SHP77 (cell line): ENCODE data around the gene KLHL35.
"Not testable (repeated sequence)": the region's sequence is repeated elsewhere in the genome, so short reads cannot be mapped to it uniquely, and the experiment has no call there.

Source experiments
- DNase-seq, 2 experiments: peaks; one replicate each; lab custom pipeline; 2025; lab: John Stamatoyannopoulos, UW

KLHL35 gene

GRCh38 chr11:75425422-75425821 lies 7.6 kb downstream of the KLHL35 start:
- no peak for DNase-seq

GRCh38 chr11:75424396-75424795 lies 8.6 kb downstream of the KLHL35 start:
- DNase-seq, result no peak

- no peak for DNase-seq
These were observed 9.3 kb downstream of the KLHL35 start for GRCh38 chr11:75423721-75424120.

- DNase-seq, result peak; percentile 73 to 80
These were observed 10.5 kb downstream of the KLHL35 start for GRCh38 chr11:75422248-75423231.

DNA sequence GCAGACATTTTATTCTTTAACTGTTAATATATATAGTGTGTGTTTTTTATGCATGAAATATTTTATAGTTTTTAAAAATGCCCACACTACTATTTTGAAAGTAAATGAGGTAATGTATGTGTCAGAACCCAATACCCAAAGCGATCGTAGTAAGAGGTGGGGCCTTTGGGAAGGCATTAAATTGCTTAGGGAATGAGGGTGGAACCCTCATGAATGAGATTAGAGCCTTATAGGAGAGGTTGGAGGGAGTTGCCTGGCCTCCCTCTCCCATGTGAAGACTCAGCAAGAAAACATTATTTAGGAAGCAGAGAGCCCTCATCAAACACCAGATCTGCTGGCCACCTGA lies 11.1 kb downstream of the KLHL35 start:
- DNase-seq, result peak in 1 of 2 experiments; percentile 59

DNA sequence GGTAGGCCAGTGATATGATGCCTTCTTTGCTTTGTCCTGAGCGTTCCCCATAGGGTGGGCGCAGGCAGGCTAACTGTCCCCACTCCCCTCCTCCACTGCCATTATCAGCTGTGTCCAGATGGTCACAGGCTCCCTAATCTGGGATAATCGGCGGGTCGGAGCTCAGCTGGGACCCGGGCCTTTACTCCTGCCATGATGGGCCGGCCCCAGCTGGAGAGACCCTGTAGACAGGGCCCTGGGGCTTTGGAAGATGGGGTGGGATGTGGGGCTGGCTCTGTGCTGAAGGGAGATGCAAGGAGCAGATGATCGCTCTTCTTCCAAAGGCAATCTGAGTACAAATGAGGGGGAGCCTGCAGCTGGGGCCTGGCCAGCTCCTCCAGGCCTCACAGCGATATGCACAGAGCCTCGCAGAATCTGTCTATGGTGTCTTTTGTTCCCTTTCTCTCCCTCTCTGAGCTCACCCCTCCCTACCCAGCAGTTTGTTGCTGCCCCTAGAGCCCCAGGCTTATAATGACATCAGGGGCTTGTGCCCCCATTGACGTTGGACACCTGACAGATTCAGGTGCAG lies 11.9 kb downstream of the KLHL35 start:
- no peak for DNase-seq

- DNase-seq, result no peak
These were observed 12.6 kb downstream of the KLHL35 start for GRCh38 chr11:75420224-75421034.

DNA sequence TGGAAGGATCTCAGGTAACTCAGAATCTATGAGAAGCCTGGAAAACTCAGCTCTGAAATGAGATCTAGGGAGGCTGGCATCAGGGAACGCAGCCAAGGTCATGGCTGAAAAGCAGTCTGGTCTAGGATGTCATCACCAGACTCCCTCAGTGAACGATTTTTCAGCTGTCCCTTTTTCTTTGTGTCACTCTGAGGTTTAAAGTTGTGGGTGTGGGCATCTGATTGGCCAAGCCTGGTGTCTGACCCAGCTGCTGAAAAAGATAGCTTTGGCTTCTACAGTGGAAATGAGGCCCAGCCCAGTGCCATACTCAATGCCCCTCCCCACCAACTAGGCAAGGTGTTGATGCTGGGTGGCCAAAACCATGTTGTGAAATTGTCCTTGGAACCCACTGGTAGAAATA lies 19.1 kb downstream of the KLHL35 start:
- DNase-seq, result no peak

- not testable (repeated sequence) for DNase-seq
These were observed 19.9 kb downstream of the KLHL35 start for GRCh38 chr11:75413146-75413545.

- DNase-seq, result not testable (repeated sequence)
These were observed 23.0 kb downstream of the KLHL35 start for GRCh38 chr11:75409971-75410370.

DNA sequence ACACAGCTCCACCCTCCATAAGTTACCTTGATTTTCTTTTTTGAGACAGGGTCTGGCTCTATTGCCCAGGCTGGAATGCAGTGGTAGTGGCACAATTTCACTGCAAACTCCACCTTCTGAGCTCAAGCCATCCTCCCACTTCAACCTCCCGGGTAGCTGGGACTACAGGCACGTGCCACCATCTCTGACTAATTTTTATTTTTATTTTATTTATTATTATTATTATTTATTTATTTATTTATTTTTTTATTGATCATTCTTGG lies 24.1 kb downstream of the KLHL35 start:
- DNase-seq, result no peak

DNA sequence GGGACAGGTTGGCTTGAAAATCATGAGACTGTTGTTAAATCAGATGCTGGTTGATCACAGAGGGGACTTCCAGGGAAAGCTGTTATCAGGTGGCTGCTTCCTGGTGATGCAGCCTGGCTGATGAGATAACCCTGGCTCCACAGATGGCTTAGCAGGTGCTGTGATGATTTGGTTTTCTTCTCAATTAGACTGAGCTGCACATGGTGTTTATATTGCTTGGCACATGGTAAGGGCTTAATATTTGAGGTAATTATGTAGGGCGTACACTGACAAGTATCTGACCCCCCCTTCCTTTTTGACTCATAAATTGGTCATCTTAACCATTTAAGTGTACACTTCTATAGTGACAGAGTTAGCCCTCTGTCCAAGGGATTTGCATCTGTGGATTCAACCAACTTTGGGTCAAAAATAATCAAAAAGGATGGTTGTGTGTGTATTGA lies 26.6 kb downstream of the KLHL35 start:
- DNase-seq, result no peak

- DNase-seq, result no peak
These were observed 28.9 kb downstream of the KLHL35 start for GRCh38 chr11:75403983-75404658.

- DNase-seq, result no peak
These were observed 30.0 kb downstream of the KLHL35 start for GRCh38 chr11:75403037-75403436.

GRCh38 chr11:75402002-75402773 lies 30.8 kb downstream of the KLHL35 start:
- DNase-seq, result no peak

DNA sequence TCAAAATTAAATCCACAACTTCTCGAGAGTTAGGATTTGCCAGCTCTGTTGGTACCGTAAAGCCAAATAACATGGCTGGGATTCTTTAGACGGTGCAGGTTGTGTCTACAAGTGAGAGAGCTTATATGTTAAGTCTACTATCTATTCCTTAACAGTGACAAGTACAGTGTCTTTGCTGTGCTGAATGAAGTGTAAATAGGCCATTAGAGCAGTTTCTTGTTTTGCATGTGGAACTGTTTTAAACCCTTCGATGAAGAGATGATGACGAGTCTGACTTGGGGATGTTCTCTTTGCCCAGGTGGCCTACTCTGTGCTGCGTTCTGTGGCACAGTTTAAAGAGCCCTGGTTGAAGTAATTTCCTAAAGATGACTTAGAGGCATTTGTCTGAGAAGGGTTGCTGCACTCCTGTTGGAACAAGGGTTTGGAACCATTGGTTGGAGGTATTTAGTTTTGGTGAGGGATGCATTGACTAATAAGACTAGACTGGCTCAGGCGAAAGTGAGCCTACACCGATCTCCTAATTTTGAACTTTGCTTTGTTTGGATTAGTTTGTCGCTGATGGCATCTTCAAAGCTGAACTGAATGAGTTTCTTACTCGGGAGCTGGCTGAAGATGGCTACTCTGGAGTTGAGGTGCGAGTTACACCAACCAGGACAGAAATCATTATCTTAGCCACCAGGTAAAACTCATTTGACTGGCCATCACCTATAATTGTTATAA lies 32.7 kb downstream of the KLHL35 start:
- DNase-seq, result no peak

DNA sequence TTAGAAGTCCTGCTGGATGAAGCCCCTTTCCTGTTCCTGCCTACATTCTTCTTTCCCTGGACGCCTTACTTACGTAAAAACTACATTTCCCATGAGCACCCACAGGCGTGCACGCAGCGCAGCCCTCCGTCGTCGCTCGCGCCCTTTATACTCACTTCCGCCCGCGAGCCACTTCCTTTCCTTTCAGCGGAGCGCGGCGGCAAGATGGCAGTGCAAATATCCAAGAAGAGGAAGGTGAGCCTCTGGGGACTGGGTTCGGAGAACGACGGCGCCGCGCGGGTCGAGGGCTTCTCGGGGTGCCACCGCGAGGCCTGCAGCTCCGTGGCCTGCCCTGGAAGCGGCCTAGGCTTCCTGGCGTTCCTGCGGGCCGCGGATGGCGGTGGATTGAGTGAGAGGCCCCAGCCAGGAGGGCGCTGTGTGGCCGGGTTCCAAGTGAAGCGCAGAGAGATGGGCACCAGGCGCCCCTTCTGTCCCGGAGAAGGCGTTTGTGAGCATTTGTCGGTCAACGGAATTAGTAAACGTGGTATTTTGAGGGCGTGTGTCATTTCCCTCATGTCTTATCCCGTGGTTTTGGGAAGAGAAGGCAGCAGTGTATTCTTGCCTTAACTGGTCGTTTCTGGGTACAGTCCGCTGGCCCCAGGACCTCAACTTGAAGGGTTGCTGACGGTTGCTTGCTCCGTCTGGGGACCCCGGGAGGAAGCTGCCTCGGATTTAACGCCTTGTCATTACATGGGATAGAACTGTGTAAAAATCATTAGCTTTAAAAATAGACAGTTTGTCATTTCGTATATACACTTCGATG lies 33.5 kb downstream of the KLHL35 start, which contains the start of gene RPS3:
RPS3 (plus strand) TSS at position 175 of the 802 bp plus-strand sequence; CDS start at position 205, 30 bp downstream.
- DNase-seq, result peak; percentile 93 to 97

GRCh38 chr11:75398906-75399305 lies 34.1 kb downstream of the KLHL35 start:
- DNase-seq, result no peak

GRCh38 chr11:75394085-75394840 lies 38.7 kb downstream of the KLHL35 start:
- DNase-seq, result no peak
